ENCODE measurements around the gene KRT7. TPM values are rescaled to one million over a fixed set of nuclear protein-coding genes. Genes with fewer than 3 reads are reported as not detected.

The KRT7 gene
- total RNA-seq, 1 experiment from 2014 or later, result 10.0 TPM

DNA sequence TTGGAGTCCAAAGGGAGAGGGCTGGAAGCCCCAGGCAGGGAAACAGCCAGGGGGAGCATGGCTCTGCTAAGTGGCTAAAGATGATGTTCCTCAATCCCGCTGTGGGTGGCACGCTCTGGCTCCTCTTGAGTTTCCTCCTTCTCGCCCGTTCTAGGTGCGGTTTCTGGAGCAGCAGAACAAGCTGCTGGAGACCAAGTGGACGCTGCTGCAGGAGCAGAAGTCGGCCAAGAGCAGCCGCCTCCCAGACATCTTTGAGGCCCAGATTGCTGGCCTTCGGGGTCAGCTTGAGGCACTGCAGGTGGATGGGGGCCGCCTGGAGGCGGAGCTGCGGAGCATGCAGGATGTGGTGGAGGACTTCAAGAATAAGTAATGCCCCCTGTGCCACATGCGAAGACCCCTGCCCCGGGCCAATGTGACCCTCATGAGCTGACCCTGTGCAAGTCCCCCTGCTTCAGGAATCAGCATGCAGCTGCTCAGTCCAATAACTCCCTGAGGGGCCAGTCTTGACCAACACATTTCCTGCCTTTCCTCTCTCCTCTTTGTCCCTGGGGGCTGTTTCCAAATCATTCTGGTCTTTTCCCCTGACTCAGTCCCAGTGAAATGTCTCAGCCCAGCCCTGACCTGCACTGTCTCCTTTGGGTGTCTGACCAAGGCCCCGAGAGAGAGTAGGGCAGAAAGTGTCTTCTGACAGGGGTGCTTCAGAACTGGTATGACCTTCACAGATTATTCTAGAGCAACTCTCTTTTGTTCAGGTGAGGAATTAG is 2.1 kb downstream of the KRT7 start:
- peaks cover 8% of the 10 kb centered on the region for H3K27me3 ChIP-seq (ENCODE audit: insufficient read depth, low read length)
- H3K27ac Mint-ChIP-seq, result no peak overlapping the region

More for the DNA sequence above, 2.1 kb downstream of the KRT7 start:
- Mint-ChIP-seq H3K4me3 (no peak overlapping the region), H3K27me3 (ENCODE audit: low read depth) (peaks cover 71% of the 10 kb centered on the region), H3K36me3 (ENCODE audit: insufficient read depth in 1 of 3, low read depth in 3 of 3) (peaks cover 2 to 23% (median 3%) of the 10 kb centered on the region in 3 experiments; a peak in 5 of 7 replicates), H3K9me3 (no peaks in the 10 kb centered on the region; a peak in 1 of 5 replicates), H3K4me1 (peaks cover 68 to 78% of the 10 kb centered on the region in 2 experiments)
- Histone ChIP-seq H3K4me2 (ENCODE audit: insufficient read depth, insufficient read length, low read length) (no peak overlapping the region), H2BK120ac (ENCODE audit: low read depth, low read length, poor library complexity, severe bottlenecking) (no peak overlapping the region), H3K18ac (ENCODE audit: insufficient read length, low read depth, low read length) (no peak overlapping the region), H3K23ac (ENCODE audit: insufficient read length, low read depth, low read length) (no peak overlapping the region), H3K79me2 (ENCODE audit: insufficient read depth, low read length) (no peaks in the 10 kb centered on the region), H3K79me1 (ENCODE audit: insufficient read depth, low read depth, low read length, poor library complexity, severe bottlenecking) (no peaks in the 10 kb centered on the region), H3K56ac (ENCODE audit: insufficient read length, low read depth, low read length) (no peak overlapping the region), H2BK15ac (ENCODE audit: low read depth, low read length) (no peak overlapping the region), H3K23me2 (ENCODE audit: insufficient read length, low read depth, low read length, poor library complexity, severe bottlenecking) (peaks cover 12% of the 10 kb centered on the region), H3K14ac (ENCODE audit: insufficient read depth, low read length) (no peak overlapping the region), H4K20me1 (ENCODE audit: control insufficient read depth, insufficient read depth, insufficient read length) (no peaks in the 10 kb centered on the region), H3K4ac (ENCODE audit: low read depth, low read length) (no peak overlapping the region), H2BK12ac (ENCODE audit: insufficient read length, low read depth, low read length) (no peak overlapping the region), H2BK5ac (ENCODE audit: insufficient read length, low read length) (no peak overlapping the region), H2BK20ac (ENCODE audit: low read depth, low read length, poor library complexity, severe bottlenecking) (no peak overlapping the region), H2AFZ (ENCODE audit: low read length) (no peak overlapping the region), H2AK5ac (ENCODE audit: insufficient read length, low read length) (no peak overlapping the region), H3T11ph (ENCODE audit: low read length) (no peak overlapping the region), H4K8ac (replicated peaks; ENCODE audit: insufficient read length, low read depth, low read length) (no peak overlapping the region), H3K9ac (ENCODE audit: extremely low read depth, insufficient read length, low read length) (no peak overlapping the region), H3K9me3 (ENCODE audit: control insufficient read depth, low read depth, low read length) (no peaks in the 10 kb centered on the region), H4K91ac (ENCODE audit: insufficient read length, low read depth, low read length) (no peak overlapping the region), H4K5ac (ENCODE audit: insufficient read length, low read depth, low read length) (no peak overlapping the region), H3K27ac (ENCODE audit: insufficient read length, low read depth, low read length) (no peak overlapping the region), H3K4me1 (ENCODE audit: insufficient read depth, low read length) (peaks cover 12% of the 10 kb centered on the region)
- DNase-seq, result no peak
- WGBS (ENCODE audit: extremely low coverage, insufficient read length, low lambda C conversion rate), result no CpG with 5 or more reads among the region's 15 CpGs
- TF ChIP-seq, protein P1, sequence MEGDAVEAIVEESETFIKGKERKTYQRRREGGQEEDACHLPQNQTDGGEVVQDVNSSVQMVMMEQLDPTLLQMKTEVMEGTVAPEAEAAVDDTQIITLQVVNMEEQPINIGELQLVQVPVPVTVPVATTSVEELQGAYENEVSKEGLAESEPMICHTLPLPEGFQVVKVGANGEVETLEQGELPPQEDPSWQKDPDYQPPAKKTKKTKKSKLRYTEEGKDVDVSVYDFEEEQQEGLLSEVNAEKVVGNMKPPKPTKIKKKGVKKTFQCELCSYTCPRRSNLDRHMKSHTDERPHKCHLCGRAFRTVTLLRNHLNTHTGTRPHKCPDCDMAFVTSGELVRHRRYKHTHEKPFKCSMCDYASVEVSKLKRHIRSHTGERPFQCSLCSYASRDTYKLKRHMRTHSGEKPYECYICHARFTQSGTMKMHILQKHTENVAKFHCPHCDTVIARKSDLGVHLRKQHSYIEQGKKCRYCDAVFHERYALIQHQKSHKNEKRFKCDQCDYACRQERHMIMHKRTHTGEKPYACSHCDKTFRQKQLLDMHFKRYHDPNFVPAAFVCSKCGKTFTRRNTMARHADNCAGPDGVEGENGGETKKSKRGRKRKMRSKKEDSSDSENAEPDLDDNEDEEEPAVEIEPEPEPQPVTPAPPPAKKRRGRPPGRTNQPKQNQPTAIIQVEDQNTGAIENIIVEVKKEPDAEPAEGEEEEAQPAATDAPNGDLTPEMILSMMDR (conservative IDR thresholded peaks at IDR 0.05), result no peak
